GM12873 (cell line): ENCODE results near the gene SBK1.

ENCODE experiments used
- CTCF ChIP-seq: IDR thresholded peaks from 2 replicates; pipeline ENCODE4 v1.5.1; 2012; ENCODE audit warnings: low read depth, mild to moderate bottlenecking, moderate library complexity, low read length, control low read depth; ENCODE audit not compliant: insufficient read depth; ENCODE audit errors: missing control alignments

The SBK1 gene

GRCh38 chr16:28291651-28292626 is at the start of gene SBK1:
SBK1 (plus strand) TSS chr16:28292525; CDS start chr16:28317392, 24,867 bp downstream.
- no peak for TF ChIP-seq CTCF

GRCh38 chr16:28250999-28251398 is 41.3 kb upstream of the SBK1 start:
- TF ChIP-seq CTCF: no peak

- no peak for TF ChIP-seq CTCF
These were observed 38.2 kb upstream of the SBK1 start for GRCh38 chr16:28254158-28254557.

GRCh38 chr16:28255838-28256237 is 36.5 kb upstream of the SBK1 start:
- TF ChIP-seq CTCF: no peak

- no peak for TF ChIP-seq CTCF
These were observed 35.1 kb upstream of the SBK1 start for GRCh38 chr16:28257256-28257655.

GRCh38 chr16:28258567-28258966 is 33.8 kb upstream of the SBK1 start:
- no peak for TF ChIP-seq CTCF

GRCh38 chr16:28259091-28259780 is 33.1 kb upstream of the SBK1 start:
- TF ChIP-seq CTCF: no peak
